Dedifferentiated amniotic fluid mesenchymal stem cell (primary cell): Measurements from ENCODE around the gene NOP14.
"Not testable (repeated sequence)": the region's sequence is repeated elsewhere in the genome, so short reads cannot be mapped to it uniquely, and the experiment has no call there.

Experiments used
- DNase-seq: peaks from one replicate; pipeline ENCODE4 v3.0.0-alpha.2; 2016; ENCODE audit errors: extremely low spot score

Gene NOP14

DNA sequence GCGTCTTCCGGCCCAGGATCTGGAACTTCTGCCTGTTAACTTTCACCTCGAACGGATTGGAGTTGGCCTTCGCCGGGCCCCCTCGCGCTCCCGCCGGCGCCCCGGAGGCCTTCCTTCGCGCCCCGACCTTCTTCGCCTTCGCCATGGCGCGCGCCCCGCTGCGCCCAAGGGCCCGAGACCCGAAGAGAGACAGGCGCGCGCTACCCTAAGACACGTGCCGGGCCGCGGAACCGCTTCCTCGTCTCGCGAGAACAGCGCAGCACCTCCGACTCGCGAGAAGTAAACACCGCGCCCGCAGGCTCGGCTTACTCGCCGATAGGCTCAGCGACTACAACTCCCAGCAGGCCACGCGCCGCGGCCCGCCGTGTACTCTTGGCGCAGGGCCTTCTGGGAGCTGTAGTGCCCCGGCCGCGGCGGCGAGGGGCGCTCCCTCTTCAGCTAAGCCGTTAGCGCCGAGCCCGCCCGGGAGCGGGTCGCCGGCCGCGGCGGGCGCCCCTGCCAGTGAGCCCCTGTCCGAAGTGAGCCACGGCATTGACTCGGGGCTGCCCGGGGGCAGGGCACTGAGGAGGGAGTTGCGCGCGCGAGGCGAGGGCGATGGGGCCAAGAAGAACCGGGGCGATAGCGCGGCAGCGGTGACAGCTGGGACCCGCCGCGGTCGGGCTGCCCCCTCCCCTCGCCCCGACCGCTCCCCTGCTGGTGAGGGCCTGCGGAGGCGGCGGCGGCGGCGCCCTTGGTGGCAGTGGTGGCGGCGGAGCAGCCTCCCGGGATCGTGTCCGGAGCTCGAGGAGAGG lies at the start of gene NOP14, which contains the start of gene GRK4:
Gene NOP14, minus strand, starts transcription at position 232 of the 791 bp plus-strand sequence. Its CDS starts 87 bp downstream, at position 145.
Gene GRK4, plus strand, starts transcription at position 397 of the 791 bp plus-strand sequence. CDS start 500 bp downstream, outside the sequence.
- DNase-seq, result peak; percentile 98

- DNase-seq, result no peak
These were observed 48.4 kb upstream of the NOP14 start for GRCh38 chr4:3011456-3012220.

DNA sequence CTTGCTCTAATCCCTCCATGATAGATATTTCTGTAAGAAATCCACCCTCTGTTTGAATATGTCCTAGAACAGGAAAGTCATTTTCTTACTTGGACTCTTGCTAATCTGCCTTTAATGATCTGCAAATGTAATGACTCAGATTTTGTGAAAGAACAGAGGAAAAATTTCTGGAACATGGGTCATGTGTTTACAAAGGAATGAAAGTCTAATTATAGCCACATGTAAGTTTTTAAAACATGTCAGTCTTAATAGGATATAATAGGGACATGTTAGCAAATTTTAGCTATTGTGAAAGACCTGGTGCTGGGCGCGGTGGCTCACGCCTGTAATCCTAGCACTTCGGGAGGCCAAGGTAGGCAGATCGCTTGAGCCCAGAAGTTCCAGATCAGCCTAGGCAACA lies 47.8 kb upstream of the NOP14 start:
- DNase-seq, result peak; percentile 90

GRCh38 chr4:3010577-3010976 lies 47.4 kb upstream of the NOP14 start:
- no peak for DNase-seq

- no peak for DNase-seq
These were observed 46.2 kb upstream of the NOP14 start for GRCh38 chr4:3009422-3009821.

DNA sequence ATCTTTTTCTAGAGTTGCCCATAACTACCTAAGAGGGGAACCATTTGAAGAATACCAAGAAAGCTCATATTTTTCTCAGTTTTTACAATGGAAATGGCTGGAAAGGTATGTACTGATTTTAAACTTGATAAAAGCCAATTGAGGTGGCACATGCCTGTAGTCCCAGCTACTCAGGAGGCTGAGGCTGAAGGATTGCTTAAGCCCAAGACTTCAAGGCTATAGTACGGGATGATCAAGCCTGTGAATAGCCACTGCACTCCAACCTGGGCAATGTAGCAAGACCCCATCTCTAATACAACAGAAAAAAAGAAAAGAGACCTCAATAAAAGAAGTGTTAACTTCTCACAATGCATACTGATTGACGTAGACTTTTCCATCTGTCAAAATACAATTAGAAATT lies 44.5 kb upstream of the NOP14 start:
- no peak for DNase-seq

GRCh38 chr4:2996415-2996814 lies 33.2 kb upstream of the NOP14 start:
- no peak for DNase-seq

DNA sequence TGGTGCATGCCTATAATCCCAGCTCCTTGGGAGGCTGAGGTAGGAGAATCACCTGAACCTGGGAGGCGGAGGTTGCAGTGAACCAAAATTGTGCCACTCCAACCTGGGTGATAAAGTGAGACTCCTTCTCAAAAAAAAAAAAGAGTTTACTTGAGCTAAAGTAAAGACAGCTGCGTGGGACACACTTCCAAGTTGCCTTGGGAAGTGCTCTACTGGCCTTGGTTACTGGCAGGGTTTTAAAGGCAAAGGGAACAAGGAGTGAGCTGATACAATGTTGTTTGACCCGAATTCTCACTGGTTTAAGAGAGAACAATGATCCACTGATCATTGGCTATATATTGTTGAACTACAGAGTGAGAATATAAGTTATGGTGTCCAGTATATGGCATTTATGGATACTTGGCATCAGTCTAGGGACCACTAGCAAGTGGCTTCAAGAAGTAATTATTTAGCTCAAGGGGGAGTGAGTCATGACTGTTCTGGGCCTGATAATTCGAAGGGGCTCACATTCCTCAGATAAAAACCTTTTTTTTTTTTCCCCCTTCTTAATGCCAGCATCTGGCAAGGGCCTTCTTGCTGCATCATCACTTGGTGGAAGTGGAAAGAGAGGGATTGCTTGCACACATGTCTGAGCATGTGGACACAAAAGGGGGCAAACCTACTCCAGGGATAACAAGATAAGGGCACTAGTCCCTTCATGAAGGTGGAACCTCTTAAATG lies 32.5 kb upstream of the NOP14 start:
- no peak for DNase-seq

DNA sequence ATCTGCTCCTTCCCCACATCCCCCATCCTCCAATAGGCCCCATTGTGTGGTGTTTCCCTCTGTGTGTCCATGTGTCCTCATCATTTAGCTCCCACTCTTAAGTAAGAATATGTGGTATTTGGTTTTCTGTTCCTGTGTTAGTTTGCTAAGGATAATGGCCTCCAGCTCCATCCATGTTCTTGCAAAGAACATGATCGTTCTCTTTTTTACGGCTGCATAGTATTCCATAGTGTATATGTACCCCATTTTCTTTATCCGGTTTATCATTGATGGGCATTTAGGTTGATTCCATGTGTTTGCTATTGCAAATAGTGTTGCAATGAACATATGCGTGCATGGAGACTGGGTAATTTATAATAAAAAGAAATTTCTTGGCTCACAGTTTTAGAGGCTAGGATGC lies 31.7 kb upstream of the NOP14 start:
- no peak for DNase-seq

- no peak for DNase-seq
These were observed 28.0 kb upstream of the NOP14 start for GRCh38 chr4:2991243-2991642.

- DNase-seq, result not testable (repeated sequence)
These were observed 20.5 kb upstream of the NOP14 start for GRCh38 chr4:2983715-2984114.

DNA sequence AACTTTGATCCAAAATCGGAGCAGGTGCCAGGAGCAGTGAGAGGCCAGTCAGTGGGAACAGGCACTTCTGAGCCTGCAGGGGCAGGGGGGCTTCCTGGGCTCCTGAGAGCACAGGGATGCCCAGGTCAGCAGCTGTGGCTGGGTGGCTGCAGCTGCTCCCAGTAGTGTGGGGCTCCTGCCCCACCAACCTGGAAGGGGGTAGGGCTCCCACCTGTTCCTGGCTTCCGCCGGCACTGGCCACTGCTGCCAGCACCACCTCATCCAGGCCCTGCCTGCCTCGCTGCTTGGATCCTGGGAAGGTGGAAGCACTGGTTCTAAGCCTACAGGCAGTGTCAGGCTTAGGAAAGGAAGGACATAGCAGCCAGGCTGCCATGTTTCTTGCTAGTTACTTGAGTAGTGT lies 18.8 kb upstream of the NOP14 start:
- DNase-seq, result no peak

DNA sequence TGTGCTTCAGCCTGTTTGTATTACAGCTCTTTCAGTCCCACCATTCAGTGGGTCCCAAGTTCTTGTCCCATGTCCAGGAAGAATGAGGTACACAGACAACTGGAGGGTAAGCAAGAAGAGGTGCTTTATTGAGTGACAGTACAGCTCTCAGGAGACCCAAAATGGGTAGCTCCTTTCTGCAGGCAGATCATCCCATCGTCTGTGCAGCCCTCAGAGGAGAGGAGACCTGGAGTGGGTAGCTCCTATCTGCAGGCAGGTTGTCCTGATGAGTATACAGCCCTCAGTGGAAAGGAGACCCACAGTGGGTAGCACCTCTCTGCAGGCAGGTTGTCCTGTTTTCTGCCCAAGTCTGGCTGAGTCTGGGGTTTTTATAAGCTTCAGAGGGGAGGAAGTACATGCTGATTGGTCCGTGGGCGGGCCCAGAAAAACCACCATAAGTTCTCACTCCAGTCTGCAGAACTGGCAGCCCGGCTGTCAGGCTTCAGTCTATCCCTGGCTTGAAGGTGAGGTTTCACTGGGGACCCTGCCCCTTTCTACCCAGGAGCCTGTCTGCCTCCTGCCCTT lies 18.1 kb upstream of the NOP14 start:
- no peak for DNase-seq

GRCh38 chr4:2977211-2978088 lies 14.2 kb upstream of the NOP14 start:
- no peak for DNase-seq

- no peak for DNase-seq
These were observed 8.1 kb upstream of the NOP14 start for GRCh38 chr4:2971275-2971674.

- no peak for DNase-seq
These were observed 5.2 kb upstream of the NOP14 start for GRCh38 chr4:2968381-2968780.

DNA sequence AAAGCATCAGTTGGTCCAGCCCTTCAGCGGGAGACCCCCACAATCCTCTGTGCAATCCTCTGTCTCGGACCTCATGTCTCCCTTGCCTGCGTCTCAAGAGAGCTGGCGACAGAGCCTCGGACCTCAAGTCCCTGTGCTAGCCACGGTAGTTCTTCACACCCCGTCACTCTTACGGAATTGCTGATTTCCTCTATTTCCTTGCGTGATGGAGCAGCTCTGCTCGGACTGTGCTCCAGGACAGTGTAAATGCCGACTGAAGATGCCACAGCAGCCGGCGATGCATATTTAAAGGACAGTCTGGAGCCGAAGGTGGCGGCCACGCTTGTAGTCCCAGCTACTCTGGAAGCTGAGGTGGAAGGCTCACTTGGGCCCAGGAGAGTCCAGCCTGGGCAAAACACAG lies 2.1 kb upstream of the NOP14 start:
- no peak for DNase-seq

DNA sequence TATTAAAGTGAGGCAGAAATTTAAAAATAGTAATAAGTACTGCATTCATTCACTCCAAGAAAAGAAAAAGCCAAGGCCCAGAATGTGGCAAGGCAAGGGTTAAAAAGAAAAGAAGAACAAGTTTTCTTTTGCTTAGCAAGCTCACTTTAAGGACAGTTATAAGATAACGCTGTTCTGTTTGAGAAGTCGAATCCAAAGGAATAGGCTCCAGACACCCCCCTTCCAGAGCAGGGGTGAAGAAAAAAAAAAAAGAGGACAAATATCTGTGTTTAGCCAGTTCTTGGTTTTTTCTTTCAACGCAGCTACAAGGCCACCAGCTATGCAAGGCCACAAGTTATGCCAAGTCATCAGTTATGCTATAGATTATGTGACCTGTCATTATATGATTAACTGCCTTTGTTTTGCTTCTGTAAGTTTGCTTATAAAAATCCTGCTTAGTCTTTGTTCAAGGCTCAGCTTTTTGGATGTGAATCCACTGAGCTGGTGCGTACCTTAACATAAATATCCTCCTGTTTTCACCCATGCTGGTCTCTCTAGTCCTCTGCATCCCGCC lies 1.6 kb upstream of the NOP14 start:
- DNase-seq, result no peak

DNA sequence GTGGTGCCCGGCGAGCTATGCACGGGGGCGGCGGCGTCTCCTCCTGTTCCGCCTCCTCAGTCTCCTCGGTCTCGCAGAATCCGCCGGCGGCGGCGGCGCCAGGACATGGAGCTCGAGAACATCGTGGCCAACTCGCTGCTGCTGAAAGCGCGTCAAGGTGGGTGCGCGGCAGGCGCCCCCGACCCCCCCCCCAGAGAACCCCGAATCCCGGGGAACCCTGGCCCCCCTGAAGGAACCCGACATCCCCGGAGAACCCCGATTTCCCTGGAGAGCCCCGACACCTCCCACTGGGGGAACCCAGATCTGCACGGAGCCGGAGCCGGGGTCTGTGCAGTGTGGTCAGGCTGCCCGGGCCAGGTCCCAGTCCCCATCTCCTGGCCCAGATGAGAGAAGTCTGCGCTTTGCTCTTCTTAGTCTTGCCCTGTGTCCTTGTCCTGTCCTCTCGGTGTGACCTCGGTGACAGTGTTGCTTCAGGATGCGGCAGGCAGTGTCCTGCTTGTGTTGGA lies 813 bp upstream of the NOP14 start:
- DNase-seq, result peak; percentile 30

DNA sequence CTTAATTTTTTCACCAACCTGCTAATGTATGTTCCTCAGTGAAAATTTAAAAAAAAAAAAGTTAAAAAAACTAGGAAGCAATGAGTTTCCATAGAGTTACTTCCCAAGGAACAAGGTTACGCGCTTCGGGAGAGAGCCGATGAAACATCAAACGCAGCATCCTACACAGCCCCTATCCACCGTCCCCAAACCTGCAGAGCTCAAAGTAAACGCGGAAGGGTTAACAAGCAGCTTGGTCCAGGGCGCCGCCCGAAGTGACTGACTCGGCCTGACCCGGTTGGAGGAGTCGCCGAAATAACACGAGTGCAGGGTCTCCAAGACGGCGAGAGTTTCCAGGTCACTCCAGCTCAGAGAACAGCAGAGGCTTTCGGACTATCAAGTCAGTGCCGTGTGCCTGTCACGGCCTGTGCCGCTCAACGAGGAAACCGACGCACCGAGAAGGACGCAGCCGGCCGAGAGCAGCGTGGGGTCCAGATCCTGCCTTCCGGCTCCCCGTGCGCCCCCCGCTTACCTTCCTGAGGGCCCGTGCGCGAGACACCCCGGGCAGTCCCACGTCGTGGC lies 512 bp downstream of the NOP14 start:
- peak; percentile 36 for DNase-seq
